SHP77 treated with DMSO at 0.1 percent for 48 hours (cell line): Measurements from ENCODE around the gene CCDC184.
"Not testable (repeated sequence)": the region's sequence is repeated elsewhere in the genome, so short reads cannot be mapped to it uniquely, and the experiment has no call there.

Experiments
- DNase-seq: peaks from one replicate; lab custom pipeline; 2025; lab: John Stamatoyannopoulos, UW

Gene CCDC184

GRCh38 chr12:48203192-48203591, 19.7 kb downstream of the CCDC184 start, which contains the start of gene OR10AD1:
Gene OR10AD1, minus strand, starts transcription at chr12:48203292. Its CDS starts 0 bp downstream, at chr12:48203292.
- no peak for DNase-seq

GRCh38 chr12:48209495-48209894, 26.1 kb downstream of the CCDC184 start:
- not testable (repeated sequence) for DNase-seq

GRCh38 chr12:48216785-48217184, 33.3 kb downstream of the CCDC184 start:
- no peak for DNase-seq

- DNase-seq, result no peak
These were observed 36.2 kb downstream of the CCDC184 start for GRCh38 chr12:48219631-48220030.

- DNase-seq, result no peak
These were observed 37.3 kb downstream of the CCDC184 start for GRCh38 chr12:48220701-48221100.

- DNase-seq, result no peak
These were observed 38.2 kb downstream of the CCDC184 start for GRCh38 chr12:48221645-48222044.

- not testable (repeated sequence) for DNase-seq
These were observed 41.1 kb downstream of the CCDC184 start for GRCh38 chr12:48224533-48224932.

- not testable (repeated sequence) for DNase-seq
These were observed 47.9 kb downstream of the CCDC184 start for GRCh38 chr12:48231169-48231958.
